Astrocyte of the spinal cord (primary cell): ENCODE results near the gene TUBB6.
A peak's percentile ranks its signal among the peaks of the same experiment; 100 is the strongest.

ENCODE experiments used
- DNase-seq: peaks from one replicate; pipeline ENCODE4 v3.0.0; 2011; ENCODE audit warnings: low read depth, low spot score
- H3K4me3 ChIP-seq: 2 replicates; pipeline ENCODE4 v1.5.1; 2011; ENCODE audit warnings: low read depth, mild to moderate bottlenecking, low read length, moderate library complexity
- CTCF ChIP-seq: IDR thresholded peaks from 2 replicates; pipeline ENCODE4 v1.5.1; 2012; ENCODE audit warnings: low read depth, mild to moderate bottlenecking, low read length, inconsistent platforms
- in situ Hi-C: cut with HindIII; loops from 2 replicates; pipeline ENCODE4 v1.10.0; 2017; ENCODE audit warnings: low sequenced_read_pairs

Gene TUBB6

GRCh38 chr18:12336171-12336613, 28.2 kb downstream of the TUBB6 start:
- in situ Hi-C loops: no loop called here
- no peak for TF ChIP-seq CTCF
- DNase-seq: no peak
- H3K4me3 ChIP-seq: no peak overlapping the region

- peak; percentile 39 for DNase-seq
- no peak for TF ChIP-seq CTCF
- H3K4me3 ChIP-seq: no peak overlapping the region
- in situ Hi-C loops: no loop called here
These were observed 28.8 kb downstream of the TUBB6 start for GRCh38 chr18:12336887-12337286.

GRCh38 chr18:12338382-12338781, 30.3 kb downstream of the TUBB6 start:
- no peak overlapping the region for H3K4me3 ChIP-seq
- no peak for TF ChIP-seq CTCF
- no peak for DNase-seq
- in situ Hi-C loops: no loop called here

GRCh38 chr18:12340945-12341660, 33.1 kb downstream of the TUBB6 start:
- DNase-seq: no peak
- in situ Hi-C loops: no loop called here
- no peak for TF ChIP-seq CTCF
- no peak overlapping the region for H3K4me3 ChIP-seq

GRCh38 chr18:12342661-12343060, 34.6 kb downstream of the TUBB6 start:
- no peak for DNase-seq
- no peak for TF ChIP-seq CTCF
- in situ Hi-C loops: no loop called here
- H3K4me3 ChIP-seq: no peak overlapping the region

- DNase-seq: no peak
- TF ChIP-seq CTCF: no peak
- no peak overlapping the region for H3K4me3 ChIP-seq
- in situ Hi-C loops: no loop called here
These were observed 37.6 kb downstream of the TUBB6 start for GRCh38 chr18:12345491-12346239.
